K562 (cell line): ENCODE measurements around the gene CLASP1. TPM values are rescaled to one million over a fixed set of nuclear protein-coding genes. Genes with fewer than 3 reads are reported as not detected.

Experiments used
- HDAC8 ChIP-seq: fragments of 450-650 bp; IDR thresholded peaks from 2 replicates; pipeline ENCODE4 v1.6.1; 2016; ENCODE audit warnings: mild to moderate bottlenecking, missing genetic modification characterization, moderate library complexity, missing compliant biosample characterization
- MCM3 ChIP-seq: fragments of 450-650 bp; IDR thresholded peaks from 2 replicates; pipeline ENCODE4 v1.6.1; 2016
- RERE ChIP-seq: sonication (generic); formaldehyde crosslinking; IDR thresholded peaks from 2 replicates; pipeline ENCODE4 v1.8.0; 2023; ENCODE audit warnings: missing genetic modification reagents, mild to moderate bottlenecking, borderline replicate concordance
- RNF2 ChIP-seq: sonication (generic); IDR thresholded peaks from 2 replicates; pipeline ENCODE4 v1.6.1; 2016
- SAFB ChIP-seq: fragments of 200-400 bp; formaldehyde crosslinking; IDR thresholded peaks from 2 replicates; pipeline ENCODE4 v1.6.1; 2017; ENCODE audit warnings: low read depth, low read length, borderline replicate concordance
- ZNF445 ChIP-seq: fragments of 250-450 bp; sonication (Bioruptor Pico); IDR thresholded peaks from 2 replicates; pipeline ENCODE4 v1.4.0; 2020; ENCODE audit warnings: low read depth, mild to moderate bottlenecking, moderate library complexity
- polyA plus RNA-seq, 8 experiments: library from polyadenylated mRNA; depleted of rRNA in 4 of 8; stranded (reverse) in 5 of 8; unstranded in 3 of 8; fragments of >200 nt; fragmentation: Nextera tagmentation in 2 of 8; fragmentation: Illumina TruSeq in 1 of 8; extraction: Ambion mirVana in 2 of 8; extraction: Trizol in 1 of 8; gene quantifications; 2 replicates each; pipeline versions ENCODE4 v1.2.1 to v1.2.3, GENCODE V29; 2011 to 2014; ENCODE audit warnings: inconsistent platforms in 1 of 8, missing spikeins in 1 of 8
- total RNA-seq, 7 experiments: library from RNA; depleted of rRNA in 6 of 7; stranded (reverse); fragments of >200 nt in 6 of 7; fragmentation: Illumina TruSeq in 2 of 7; extraction: Trizol in 2 of 7; gene quantifications; 2 replicates each; pipeline versions ENCODE4 v1.2.1 to v1.2.3, GENCODE V29; 2011 to 2021; ENCODE audit warnings: low replicate concordance in 1 of 7
- TF ChIP-seq, protein P1 (sequence below): sonication (generic); formaldehyde crosslinking; IDR thresholded peaks from 2 replicates; pipeline ENCODE4 v1.8.0; 2023; ENCODE audit warnings: mild to moderate bottlenecking, missing genetic modification reagents
- TF ChIP-seq, protein P2 (sequence below): fragments of 250-450 bp; sonication (Bioruptor Pico); IDR thresholded peaks from 2 replicates; pipeline ENCODE4 v1.4.0; 2020

CLASP1 gene
- total and polyA plus RNA-seq, 9 of the 15 experiments (the other 6 are each of a cell fraction or from before 2014, with no cell fraction given) = 1.7 to 40.3 (median 20.7) TPM

GRCh38 chr2:121524685-121525425 lies 124.4 kb downstream of the CLASP1 start (continued):
- TF ChIP-seq RERE (CRISPR knock-in tag) (no peak), HDAC8 (tag) (no peak), ZNF445 (CRISPR knock-in tag) (no peak), MCM3 (no peak), RNF2 (no peak), SAFB (no peak)
- TF ChIP-seq, protein P1, sequence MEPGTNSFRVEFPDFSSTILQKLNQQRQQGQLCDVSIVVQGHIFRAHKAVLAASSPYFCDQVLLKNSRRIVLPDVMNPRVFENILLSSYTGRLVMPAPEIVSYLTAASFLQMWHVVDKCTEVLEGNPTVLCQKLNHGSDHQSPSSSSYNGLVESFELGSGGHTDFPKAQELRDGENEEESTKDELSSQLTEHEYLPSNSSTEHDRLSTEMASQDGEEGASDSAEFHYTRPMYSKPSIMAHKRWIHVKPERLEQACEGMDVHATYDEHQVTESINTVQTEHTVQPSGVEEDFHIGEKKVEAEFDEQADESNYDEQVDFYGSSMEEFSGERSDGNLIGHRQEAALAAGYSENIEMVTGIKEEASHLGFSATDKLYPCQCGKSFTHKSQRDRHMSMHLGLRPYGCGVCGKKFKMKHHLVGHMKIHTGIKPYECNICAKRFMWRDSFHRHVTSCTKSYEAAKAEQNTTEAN (CRISPR knock-in tag) = no peak
- TF ChIP-seq, protein P2, sequence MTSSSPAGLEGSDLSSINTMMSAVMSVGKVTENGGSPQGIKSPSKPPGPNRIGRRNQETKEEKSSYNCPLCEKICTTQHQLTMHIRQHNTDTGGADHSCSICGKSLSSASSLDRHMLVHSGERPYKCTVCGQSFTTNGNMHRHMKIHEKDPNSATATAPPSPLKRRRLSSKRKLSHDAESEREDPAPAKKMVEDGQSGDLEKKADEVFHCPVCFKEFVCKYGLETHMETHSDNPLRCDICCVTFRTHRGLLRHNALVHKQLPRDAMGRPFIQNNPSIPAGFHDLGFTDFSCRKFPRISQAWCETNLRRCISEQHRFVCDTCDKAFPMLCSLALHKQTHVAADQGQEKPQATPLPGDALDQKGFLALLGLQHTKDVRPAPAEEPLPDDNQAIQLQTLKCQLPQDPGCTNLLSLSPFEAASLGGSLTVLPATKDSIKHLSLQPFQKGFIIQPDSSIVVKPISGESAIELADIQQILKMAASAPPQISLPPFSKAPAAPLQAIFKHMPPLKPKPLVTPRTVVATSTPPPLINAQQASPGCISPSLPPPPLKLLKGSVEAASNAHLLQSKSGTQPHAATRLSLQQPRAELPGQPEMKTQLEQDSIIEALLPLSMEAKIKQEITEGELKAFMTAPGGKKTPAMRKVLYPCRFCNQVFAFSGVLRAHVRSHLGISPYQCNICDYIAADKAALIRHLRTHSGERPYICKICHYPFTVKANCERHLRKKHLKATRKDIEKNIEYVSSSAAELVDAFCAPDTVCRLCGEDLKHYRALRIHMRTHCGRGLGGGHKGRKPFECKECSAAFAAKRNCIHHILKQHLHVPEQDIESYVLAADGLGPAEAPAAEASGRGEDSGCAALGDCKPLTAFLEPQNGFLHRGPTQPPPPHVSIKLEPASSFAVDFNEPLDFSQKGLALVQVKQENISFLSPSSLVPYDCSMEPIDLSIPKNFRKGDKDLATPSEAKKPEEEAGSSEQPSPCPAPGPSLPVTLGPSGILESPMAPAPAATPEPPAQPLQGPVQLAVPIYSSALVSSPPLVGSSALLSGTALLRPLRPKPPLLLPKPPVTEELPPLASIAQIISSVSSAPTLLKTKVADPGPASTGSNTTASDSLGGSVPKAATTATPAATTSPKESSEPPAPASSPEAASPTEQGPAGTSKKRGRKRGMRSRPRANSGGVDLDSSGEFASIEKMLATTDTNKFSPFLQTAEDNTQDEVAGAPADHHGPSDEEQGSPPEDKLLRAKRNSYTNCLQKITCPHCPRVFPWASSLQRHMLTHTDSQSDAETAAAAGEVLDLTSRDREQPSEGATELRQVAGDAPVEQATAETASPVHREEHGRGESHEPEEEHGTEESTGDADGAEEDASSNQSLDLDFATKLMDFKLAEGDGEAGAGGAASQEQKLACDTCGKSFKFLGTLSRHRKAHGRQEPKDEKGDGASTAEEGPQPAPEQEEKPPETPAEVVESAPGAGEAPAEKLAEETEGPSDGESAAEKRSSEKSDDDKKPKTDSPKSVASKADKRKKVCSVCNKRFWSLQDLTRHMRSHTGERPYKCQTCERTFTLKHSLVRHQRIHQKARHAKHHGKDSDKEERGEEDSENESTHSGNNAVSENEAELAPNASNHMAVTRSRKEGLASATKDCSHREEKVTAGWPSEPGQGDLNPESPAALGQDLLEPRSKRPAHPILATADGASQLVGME (CRISPR knock-in tag) = no peak
